ENCODE measurements around the gene MRPS2. TPM values are rescaled to one million over a fixed set of nuclear protein-coding genes. Genes with fewer than 3 reads are reported as not detected.
A peak's percentile ranks its signal among the peaks of the same experiment; 100 is the strongest.
"Not testable (repeated sequence)": the region's sequence is repeated elsewhere in the genome, so short reads cannot be mapped to it uniquely, and the experiment has no call there.

MRPS2 gene
- total and polyA plus RNA-seq, 7 donors, result 30.0 to 61.6 (median 37.7) TPM

DNA sequence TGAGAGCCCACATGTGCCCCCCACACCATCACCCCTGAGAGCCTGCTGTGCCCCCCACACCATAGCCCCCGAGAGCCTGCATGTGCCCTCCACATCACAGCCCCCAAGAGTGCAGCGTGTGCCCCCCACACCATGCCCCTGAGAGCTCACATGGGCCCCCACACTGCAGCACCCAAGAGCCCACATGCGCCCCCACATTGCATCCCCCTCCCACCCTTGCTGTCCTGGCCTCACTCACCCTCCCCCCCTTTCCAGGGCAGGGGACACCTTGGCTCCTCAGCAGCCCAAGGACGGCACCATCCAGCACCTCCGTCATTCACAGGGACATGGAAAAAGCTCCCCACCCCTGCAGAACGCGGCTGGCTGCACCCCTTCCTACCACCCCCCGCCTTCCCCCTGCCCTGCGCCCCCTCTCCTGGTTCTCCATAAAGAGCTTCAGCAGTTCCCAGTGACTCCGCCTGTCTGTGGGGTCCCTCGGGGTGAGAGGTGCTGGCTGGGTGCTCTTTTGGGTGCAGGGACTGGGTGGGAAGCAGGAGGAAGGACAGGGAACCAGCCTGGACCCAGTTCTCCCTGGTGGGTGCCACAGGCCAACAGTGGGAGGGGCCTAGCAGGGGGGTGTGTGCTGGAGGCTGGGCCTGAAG lies 25.7 kb downstream of the MRPS2 start:
- TF ChIP-seq EP300 (IDR thresholded peaks at IDR 0.05) (no peak), POLR2AphosphoS5 (IDR thresholded peaks at IDR 0.05) (no peak)
- H3K36me3 ChIP-seq, result no peaks in the 10 kb centered on the region
- WGBS, 2 donors, result 68 to 80% methylated on average over 11 of the region's 11 CpGs
- no peaks in the 10 kb centered on the region for H3K9me3 ChIP-seq
- intact Hi-C loops (cut with DNase I), result no loop called here
- no peak overlapping the region for H3K4me3 ChIP-seq
- H3K4me1 ChIP-seq, result no peaks in the 10 kb centered on the region
- no peak overlapping the region for H3K27ac ChIP-seq
- peaks cover 5 to 69% (median 23%) of the 10 kb centered on the region in 3 donors for H3K27me3 ChIP-seq
- peak; percentile 35 for DNase-seq

DNA sequence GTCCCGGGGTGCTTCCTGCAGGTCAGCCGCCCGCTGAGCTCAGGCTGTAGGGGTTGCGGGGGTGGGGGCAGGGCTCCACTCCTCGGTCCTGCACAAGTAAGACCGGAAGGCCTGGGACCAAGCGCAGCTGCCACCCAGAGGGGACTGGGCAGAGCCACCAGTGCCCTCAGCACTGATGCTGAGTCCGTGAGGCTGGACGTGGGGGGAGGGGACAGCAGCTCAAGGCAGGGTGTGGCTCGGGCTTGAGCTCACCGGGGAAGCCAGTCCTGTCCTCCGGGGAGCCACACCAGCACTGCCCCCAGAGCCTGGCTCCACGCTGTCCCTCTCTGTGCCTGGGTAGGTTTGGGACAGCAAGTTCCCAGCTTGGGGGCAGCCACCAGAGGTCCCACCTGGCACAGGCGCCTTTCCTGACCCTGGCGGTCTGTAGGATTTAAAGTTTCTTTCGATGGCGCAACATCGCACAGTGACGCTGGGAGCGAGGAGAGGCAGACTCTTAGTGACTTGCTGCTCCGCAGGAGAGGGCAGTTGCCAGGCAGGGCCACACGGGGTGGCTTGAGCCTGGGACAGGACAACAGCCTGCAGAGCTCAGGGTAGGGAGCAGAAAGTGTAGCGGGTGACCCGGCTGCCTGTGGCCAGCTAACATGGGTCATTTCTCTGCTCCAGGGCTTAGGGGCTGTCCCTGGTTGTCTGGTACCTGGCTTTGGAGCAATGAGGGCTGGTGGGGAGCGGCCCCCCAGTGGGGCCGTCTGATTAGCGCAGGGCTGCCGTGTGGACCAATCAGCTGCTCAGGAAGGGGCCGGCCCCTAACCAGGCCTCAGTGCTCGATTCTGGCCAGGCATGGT lies 26.5 kb downstream of the MRPS2 start:
- Histone ChIP-seq H3K4me1 (no peaks in the 10 kb centered on the region), H3K4me3 (no peak overlapping the region), H3K27ac (no peak overlapping the region), H3K27me3 (peaks cover 5 to 72% (median 23%) of the 10 kb centered on the region in 3 donors), H3K36me3 (no peaks in the 10 kb centered on the region), H3K9me3 (no peaks in the 10 kb centered on the region)
- TF ChIP-seq POLR2A (IDR thresholded peaks at IDR 0.05) (no peak), POLR2AphosphoS5 (IDR thresholded peaks at IDR 0.05) (no peak), EP300 (IDR thresholded peaks at IDR 0.05) (no peak)
- TF ChIP-seq, protein P1, sequence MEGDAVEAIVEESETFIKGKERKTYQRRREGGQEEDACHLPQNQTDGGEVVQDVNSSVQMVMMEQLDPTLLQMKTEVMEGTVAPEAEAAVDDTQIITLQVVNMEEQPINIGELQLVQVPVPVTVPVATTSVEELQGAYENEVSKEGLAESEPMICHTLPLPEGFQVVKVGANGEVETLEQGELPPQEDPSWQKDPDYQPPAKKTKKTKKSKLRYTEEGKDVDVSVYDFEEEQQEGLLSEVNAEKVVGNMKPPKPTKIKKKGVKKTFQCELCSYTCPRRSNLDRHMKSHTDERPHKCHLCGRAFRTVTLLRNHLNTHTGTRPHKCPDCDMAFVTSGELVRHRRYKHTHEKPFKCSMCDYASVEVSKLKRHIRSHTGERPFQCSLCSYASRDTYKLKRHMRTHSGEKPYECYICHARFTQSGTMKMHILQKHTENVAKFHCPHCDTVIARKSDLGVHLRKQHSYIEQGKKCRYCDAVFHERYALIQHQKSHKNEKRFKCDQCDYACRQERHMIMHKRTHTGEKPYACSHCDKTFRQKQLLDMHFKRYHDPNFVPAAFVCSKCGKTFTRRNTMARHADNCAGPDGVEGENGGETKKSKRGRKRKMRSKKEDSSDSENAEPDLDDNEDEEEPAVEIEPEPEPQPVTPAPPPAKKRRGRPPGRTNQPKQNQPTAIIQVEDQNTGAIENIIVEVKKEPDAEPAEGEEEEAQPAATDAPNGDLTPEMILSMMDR (IDR thresholded peaks at IDR 0.05), result no peak
- WGBS, 2 donors, result 61 to 71% methylated on average over 30 of the region's 30 CpGs
- intact Hi-C loops (cut with DNase I), result no loop called here
- DNase-seq, result peak; percentile 53

DNA sequence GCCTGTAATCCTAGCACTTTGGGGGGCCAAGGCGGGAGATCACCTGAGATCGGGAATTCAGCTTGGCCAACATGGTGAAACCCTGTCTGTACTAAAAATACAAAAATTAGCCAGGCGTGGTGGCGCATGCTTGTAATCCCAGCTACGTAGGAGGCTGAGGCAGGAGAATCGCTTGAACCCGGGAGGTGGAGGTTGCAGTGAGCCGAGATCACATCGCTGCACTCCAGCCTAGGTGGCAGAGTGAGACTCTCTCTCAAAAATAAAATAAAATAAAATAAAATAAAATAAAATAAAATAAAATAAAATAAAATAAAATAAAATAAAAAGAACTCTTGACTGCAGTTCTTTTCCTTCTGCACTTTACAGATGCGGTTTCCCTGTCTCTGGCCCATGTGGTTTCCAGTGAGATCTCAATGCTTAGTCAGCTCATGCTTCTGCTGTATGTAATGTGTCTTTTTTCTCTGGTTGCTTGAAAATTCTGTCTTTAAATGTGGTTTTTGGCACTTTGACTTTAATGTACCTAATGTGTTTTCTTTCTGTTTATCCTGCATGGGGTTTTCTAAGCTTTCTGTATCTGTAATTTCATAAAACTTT lies 28.5 kb downstream of the MRPS2 start:
- H3K27me3 ChIP-seq, result peaks cover 5 to 53% (median 8%) of the 10 kb centered on the region in 3 donors
- WGBS, 2 donors, result 94 to 96% methylated on average over 10 of the region's 10 CpGs
- intact Hi-C loops (cut with DNase I); H3K4me1 ChIP-seq; H3K27ac ChIP-seq; H3K4me3 ChIP-seq; H3K36me3 ChIP-seq; H3K9me3 ChIP-seq: not testable (repeated sequence)
- peak; percentile 2 for DNase-seq

DNA sequence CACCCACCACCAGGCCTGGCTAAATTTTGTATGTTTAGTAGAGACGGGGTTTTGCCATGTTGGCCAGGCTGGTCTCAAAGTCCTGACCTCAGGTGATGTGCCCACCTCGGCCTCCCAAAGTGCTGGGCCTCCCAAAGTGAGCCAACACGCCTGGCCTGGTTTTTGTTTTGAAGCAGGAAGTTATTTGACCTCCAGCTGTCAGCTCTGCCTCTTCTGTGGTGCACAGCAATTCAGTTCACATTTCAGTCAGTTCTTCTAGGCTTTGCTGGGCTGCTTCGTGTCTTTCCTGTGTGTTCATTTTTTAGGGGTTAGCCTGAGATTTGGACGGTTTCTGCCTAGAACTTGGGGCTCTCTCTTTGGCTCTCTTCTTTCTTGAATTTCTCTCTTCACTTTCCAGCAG lies 29.7 kb downstream of the MRPS2 start:
- 69 to 80% methylated on average over 5 of the region's 5 CpGs for WGBS, 2 donors
- no peaks in the 10 kb centered on the region for H3K4me1 ChIP-seq
- H3K36me3 ChIP-seq, result no peaks in the 10 kb centered on the region
- peaks cover 1 to 44% (median 8%) of the 10 kb centered on the region in 3 donors for H3K27me3 ChIP-seq
- TF ChIP-seq POLR2A (IDR thresholded peaks at IDR 0.05) (no peak), EP300 (IDR thresholded peaks at IDR 0.05) (no peak), POLR2AphosphoS5 (IDR thresholded peaks at IDR 0.05) (no peak)
- TF ChIP-seq, protein P1 (IDR thresholded peaks at IDR 0.05), result no peak
- no peak overlapping the region for H3K4me3 ChIP-seq
- H3K27ac ChIP-seq, result no peak overlapping the region
- DNase-seq, result peak; percentile 20
- H3K9me3 ChIP-seq, result no peaks in the 10 kb centered on the region
- intact Hi-C loops (cut with DNase I), result no loop called here

DNA sequence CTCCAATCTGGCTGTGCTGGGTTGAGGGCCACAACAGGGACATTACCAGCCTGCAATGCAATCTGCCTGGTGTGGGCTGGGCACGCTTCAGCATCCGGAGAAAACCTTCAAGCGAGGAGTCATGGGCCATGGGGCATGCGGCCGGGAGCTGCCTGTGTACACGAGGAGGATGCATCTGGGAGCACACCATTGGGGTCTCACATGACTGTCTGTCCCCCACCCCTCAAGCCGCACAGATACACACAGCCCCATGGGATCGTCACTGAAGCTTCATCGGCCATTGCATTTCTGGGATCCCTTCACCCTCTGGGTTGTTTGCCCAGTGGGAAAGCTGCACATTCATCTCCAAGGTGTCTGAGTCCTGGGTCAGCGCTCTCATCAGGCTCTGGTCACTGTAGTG lies 30.6 kb downstream of the MRPS2 start:
- Histone ChIP-seq H3K4me1 (no peaks in the 10 kb centered on the region), H3K27me3 (peaks cover 0 to 35% (median 8%) of the 10 kb centered on the region in 3 donors), H3K27ac (no peak overlapping the region), H3K9me3 (no peaks in the 10 kb centered on the region), H3K4me3 (no peak overlapping the region), H3K36me3 (no peaks in the 10 kb centered on the region)
- peak; percentile 50 for DNase-seq
- no peak for TF ChIP-seq POLR2AphosphoS5 (IDR thresholded peaks at IDR 0.05)
- TF ChIP-seq EP300 (IDR thresholded peaks at IDR 0.05), result no peak
- TF ChIP-seq, protein P1 (IDR thresholded peaks at IDR 0.05), result no peak
- no peak for TF ChIP-seq POLR2A (IDR thresholded peaks at IDR 0.05)
- intact Hi-C loops (cut with DNase I), result no loop called here
- 91 to 93% methylated on average over 10 of the region's 10 CpGs for WGBS, 2 donors

All from sigmoid colon (tissue), 7 donors.